SK-MEL-5 (cell line): ENCODE data around the gene SDR9C7. TPM values are rescaled to one million over a fixed set of nuclear protein-coding genes. Genes with fewer than 3 reads are reported as not detected.
"Not testable (repeated sequence)": the region's sequence is repeated elsewhere in the genome, so short reads cannot be mapped to it uniquely, and the experiment has no call there.

ENCODE experiments used
- DNase-seq: peaks from one replicate; pipeline ENCODE4 v3.0.0-alpha.2; 2016; ENCODE audit warnings: low read depth, low spot score
- in situ Hi-C: cut with HindIII; loops from 2 replicates; pipeline ENCODE4 v1.10.0; 2016; ENCODE audit warnings: low sequenced_read_pairs, high pct_unique_total_duplicates, low pct_unique_long_range_greater_than_20kb
- total RNA-seq: library from RNA; depleted of rRNA; stranded (reverse); fragments of >200 nt; shearing (Covaris generic); gene quantifications from 2 replicates; pipeline ENCODE4 v1.2.3, GENCODE V29; 2014

The SDR9C7 gene
- total RNA-seq, 1 experiment from 2014 or later, result not detected

DNA sequence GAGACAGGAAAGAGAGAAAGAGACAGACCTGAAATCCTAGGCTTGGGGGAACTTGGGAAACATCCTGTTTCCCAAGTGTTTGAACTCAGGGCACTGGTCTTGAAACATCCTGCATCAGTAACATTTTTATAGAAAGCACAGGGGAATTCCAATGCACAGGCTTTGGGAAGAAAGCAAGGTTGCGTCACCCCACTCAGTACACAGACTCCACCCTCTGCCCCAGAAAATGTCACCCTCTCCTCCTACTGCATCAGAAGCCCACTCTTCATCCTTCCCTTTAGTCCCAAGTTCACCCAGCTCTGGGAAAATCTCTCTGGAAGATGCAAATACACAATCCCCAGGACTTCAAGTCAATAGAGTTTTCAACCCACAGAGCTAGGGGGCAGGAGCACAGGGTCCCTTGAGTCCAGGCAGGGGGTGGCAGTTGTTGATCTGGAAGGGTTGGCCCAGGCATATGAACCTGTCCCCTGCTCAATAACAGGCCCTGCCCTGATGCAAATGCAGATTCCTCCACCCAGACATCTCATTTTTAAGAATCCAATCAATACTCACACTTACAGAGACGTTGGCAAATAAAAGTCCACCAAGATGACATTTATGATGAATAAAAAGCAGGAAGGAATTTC is 21.5 kb upstream of the SDR9C7 start:
- in situ Hi-C loops, result no loop called here

DNA sequence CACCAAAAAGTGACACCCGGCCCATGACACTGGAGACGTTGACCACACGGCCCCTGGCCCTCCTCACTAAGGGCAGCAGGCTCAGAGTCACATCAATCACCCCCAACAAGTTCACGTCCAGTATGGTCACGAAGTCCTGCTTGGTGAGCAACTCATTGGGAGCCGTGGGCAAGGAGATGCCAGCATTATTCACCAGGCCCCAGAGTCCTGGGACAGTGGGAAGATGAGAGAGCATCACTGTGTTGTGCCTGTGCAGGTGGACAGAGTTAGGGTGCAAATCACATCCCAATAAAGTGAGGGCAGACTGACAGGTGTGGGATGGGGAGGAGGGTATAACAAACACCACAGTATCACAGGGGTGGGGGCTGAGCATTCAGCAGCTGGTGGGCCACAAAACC is 20.7 kb upstream of the SDR9C7 start:
- in situ Hi-C loops, result no loop called here
- no peak for DNase-seq

More for the DNA sequence above, 21.5 kb upstream of the SDR9C7 start:
- DNase-seq, result no peak

DNA sequence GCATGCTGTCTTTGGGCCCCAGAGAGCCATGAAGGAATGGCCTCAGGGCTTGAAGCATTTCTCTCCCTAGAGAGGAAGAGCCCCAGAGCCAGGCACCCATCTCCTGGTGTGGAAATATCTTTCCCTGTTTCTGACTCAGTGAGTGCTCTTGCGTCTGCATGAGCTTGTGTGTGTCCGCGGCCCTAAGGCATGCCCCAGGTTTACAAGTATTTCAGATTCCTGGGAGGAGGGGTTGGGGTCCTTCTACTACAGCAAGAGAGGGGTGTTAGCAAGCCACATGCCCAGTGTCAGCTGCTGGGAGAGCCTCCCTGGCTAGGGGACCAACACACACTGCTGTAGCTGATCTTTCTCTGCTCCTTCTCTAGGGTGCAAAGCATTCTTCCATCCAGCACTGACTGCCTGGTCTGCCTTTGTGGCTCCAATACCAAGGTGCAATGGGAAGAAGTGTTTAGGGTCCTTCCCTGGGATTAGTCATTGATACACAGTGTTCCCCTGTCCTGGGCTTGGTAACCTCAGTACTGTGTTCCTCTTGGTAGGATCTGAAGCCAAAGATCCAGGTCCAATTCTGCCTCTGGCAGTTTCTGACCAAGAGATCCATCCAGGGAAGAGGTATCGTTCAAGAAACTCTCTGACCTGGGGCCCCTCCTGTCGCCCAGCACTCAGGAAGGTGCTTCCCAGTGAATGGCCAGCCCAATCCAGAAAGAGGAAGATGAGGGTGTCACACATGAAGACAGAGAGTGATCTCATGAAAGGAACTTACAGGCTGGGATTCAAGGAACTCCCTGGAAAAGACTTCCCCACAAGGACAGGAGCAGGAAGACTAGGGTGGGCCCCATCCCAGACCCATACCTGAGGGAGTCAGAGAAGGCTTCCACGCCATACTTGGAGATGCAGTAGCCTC is 20.1 kb upstream of the SDR9C7 start:
- no peak for DNase-seq
- in situ Hi-C loops, result no loop called here

DNA sequence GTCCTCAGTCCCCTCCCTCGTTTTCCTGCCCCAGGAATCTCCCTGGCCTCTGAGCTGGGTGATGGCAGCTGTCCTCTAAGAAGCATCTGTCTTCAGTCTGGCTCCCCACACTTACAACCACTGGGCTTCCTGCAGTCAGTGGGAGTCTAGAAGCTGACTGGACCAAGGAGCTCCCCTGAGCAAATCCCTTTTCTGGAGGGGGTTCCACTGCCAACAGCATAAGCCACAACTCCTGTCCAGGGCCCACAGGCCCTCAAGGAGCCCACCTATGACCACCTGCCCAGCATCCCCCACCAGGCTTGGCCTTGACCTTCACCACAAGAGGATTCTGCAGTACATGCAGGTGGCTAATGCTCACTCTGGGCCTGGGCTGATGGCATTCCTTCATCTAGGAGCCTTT is 19.1 kb upstream of the SDR9C7 start:
- no peak for DNase-seq
- in situ Hi-C loops, result no loop called here

DNA sequence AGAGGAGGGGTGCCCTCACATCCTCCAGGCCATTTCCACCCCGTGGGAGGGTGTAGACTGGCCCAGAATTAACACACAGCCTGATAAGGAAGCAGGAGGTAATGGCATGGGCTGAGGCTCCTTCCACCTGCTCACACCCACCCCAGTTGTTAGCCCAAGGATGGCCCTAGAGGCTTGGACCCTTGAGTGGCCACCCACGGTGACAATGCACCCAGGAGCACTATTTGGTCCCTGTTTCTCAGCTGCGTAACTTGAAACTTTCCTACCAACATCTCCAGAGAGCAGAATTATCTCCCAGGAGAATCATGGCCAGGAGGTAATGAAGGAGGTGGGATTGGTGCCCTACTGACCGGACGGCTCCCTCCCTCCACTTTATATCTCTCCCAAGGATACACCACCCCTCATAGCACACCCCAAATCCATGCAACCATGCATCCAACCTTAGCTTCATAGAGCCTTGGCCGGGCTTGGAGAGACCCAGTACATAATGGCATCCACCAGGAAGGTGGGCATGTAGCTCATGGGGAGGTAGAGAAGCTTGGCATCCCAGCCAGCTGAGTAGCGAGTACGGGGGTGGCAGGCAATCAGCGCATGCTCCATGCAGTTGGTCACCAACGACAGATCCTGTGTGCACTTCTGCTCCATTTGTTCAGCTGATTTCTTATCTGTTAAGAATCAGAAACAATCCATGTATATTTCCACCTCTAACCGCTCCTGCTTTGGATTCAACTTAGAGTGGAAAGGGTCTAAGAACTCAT is 17.6 kb upstream of the SDR9C7 start:
- no peak for DNase-seq
- in situ Hi-C loops, result no loop called here

DNA sequence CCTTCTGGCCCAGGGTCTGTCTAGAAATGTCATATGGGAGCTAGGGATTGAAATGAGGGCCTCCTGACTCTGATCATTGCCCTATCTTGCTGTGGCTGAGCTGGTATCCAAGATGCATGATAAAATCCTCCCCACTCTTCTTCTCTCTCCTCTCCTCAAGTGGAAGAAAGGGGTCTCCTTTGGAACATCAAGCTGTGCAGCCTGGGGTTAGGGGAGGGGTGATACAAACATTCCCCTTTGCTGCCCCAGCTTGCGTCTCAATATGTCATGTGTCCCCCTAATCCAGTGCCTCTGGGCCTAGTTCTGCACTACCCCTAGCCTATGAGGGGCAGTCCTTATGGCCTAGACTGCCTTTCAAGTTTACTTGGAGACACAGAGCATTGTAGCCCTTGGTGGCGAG is 14.7 kb upstream of the SDR9C7 start:
- no peak for DNase-seq
- in situ Hi-C loops, result no loop called here

DNA sequence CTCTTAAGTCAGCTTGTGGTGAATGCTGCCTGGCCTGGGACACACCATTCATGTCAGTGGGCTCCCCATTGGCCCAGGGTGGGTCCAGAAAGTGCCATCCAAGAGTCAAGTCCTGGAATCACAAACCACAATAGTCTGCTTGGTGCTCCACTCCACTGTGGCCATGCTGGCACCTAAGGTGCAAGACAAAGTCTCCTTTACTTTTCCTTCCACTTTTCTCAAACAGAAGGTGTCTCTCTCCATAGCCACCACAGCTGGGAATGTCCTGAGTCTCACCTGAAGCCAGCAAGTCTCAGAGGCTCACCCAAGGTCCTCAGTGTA is 14.2 kb upstream of the SDR9C7 start:
- in situ Hi-C loops, result no loop called here
- DNase-seq, result no peak

DNA sequence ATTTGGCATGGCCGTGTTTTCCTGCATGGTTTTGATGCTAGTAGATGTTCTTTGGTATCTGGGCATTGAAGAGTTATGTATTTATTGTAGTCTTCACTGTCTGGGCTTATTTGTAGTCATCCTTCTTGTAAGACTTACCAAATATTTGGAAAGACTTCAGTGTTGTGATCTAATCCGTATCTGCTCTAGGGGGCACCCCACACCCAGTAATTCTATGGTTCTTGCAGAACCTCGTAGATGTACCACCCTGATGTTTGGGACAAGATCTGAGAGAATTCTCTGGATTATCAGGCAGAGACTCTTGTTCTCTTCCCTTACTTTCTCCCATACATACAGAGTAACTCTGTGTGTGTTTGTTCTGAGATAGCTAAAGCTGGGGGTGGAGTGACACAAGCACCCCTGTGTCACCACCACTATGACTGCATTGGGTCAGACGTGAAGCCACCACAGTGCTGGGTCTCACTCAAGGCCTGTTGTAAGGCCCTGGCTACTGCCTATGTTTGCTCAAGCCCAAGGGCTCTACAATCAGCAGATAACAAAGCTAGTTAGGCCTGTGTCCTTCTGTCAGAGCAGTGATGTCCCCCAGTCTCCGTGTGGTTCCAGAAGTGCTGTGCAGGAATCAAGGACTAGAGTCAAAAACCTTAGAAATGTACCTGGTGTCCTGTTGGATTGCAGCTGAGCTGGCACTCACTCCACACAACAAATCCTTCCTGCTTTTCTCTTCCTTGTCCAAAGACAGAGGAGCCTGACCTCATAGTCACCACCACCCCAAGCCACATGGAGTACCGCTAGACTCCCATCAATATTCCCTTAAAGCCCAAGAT is 13.6 kb upstream of the SDR9C7 start:
- in situ Hi-C loops, result no loop called here
- peak; percentile 23 for DNase-seq

DNA sequence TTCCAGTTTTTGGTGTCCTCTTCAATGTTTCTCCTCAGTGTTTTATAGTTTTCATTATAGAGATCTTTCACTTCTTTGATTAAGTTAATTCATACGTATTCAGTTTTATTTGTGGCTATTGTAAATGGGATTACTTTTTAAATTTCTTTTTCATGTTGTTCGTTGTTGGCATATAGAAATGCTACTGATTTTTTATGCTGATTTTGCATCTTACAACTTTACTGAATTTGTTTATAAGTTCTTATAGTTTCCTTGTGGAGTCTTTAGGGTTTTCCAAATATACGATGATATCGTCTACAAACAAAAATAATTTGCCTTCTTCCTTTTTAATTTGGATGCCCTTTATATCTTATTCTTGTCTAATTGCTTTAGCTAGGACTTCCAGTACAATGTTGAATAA is 9.7 kb upstream of the SDR9C7 start:
- in situ Hi-C loops, result no loop called here

DNA sequence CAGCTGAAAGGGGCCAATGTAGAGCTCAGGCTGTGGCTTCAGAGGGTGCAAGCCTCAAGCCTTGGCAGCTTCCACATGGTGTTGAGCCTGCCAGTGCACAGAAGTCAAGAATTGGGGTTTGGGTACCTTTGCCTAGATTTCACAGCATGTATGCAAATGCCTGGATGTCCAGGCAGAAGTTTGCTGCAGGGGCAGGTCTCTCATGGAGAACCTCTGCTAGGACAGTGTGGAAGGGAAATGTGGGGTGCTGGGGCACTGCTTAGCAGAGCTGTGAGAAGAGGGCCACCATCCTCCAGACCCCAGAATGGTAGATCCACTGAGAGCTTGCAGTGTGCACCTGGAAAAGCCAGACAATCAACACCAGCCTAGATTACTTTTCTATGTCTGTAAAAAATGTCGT is 9.2 kb upstream of the SDR9C7 start:
- in situ Hi-C loops, DNase-seq: not testable (repeated sequence)

More for the DNA sequence above, 9.7 kb upstream of the SDR9C7 start:
- DNase-seq, result no peak

DNA sequence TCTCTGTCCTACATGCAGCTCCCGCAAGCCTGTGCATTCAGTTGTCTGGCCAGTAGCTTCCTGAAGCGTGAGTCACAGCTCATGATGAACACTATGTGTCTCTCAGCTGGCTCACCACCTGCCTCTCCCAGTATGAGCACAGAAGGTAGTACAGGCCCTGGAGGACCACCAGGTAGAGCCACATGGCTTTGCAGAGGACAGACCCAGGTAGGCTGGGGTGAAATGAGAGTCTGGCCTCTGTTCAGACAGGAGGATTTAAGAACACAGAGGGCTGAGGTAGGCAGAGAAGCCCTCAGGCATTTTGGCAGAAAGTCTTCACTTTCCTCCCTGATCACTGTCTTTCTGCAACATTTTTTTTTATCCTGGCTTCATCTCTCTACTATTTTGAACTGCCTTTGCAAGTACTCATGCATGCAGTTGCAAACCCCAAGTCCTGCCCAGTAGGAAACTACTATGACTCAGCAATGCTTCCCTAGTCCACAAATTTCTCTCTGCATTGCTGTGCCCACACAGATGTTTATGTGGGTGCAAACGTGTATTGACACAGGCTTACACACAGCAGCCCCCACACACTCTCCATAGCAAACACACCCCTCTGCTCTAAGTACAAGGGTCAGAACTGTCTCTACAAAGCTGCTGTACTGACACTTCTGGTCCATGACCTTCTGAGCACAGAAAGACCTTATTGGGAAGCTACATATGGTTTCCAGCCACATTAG is 7.2 kb upstream of the SDR9C7 start:
- in situ Hi-C loops, result no loop called here
- no peak for DNase-seq

DNA sequence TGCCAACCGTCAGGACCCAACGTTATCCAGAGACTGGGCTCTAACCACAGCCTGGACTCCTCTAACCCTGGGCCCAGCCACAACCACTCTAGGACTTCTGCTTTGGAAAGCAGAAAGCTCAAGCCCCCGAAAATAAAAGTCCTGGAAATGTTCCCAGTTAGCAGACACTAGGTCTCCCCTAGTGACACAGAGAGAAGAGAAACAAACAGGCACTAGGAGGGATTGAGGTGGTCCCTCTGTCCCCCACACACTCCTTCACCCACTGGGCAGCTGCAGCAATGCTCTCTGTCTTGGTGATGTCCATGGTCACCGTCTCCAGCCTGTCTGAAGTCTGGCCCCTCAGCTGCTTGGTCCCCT is 6.7 kb upstream of the SDR9C7 start:
- not testable (repeated sequence) for DNase-seq

DNA sequence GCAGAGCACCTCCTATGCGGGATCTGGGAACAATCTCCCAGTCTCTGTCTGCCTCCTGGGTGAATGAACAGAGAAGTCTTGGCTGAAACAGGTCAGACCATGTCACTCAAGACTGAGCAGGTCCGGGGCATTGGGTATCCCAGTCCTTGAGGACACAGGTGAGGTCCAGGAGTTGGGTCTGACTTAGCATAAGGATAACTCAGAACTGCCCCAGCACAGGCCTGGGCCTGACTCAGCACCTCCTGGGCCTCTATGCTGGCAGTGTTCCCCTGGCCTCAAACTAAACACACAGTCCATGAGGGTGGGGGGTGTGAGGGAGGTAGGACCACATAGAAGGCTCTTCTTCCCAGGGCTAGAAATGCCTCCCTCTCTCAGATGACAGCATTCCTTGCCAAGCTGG is 1.5 kb upstream of the SDR9C7 start:
- no peak for DNase-seq
- in situ Hi-C loops, result no loop called here

More for the DNA sequence above, 6.7 kb upstream of the SDR9C7 start:
- in situ Hi-C loops, result not testable (repeated sequence)

DNA sequence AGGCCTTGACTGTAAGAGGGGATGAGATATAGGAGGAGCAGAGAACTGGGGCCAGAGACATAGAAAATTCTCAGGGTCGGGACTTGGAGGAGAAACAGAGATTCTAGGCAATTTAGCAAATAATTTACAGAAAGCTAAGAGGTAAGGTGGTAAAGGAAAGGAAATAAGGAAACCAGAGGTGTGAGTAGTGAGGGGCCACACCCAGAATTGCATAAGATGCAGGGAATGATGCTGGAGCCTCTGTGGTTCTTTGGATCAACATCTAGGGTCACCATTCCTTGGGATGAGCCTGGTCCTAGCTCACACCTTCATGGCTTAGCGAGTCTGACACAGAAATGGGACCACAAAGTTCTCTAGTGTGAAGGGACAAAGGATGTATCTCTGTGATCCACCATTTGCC is 949 bp upstream of the SDR9C7 start:
- in situ Hi-C loops, result no loop called here

DNA sequence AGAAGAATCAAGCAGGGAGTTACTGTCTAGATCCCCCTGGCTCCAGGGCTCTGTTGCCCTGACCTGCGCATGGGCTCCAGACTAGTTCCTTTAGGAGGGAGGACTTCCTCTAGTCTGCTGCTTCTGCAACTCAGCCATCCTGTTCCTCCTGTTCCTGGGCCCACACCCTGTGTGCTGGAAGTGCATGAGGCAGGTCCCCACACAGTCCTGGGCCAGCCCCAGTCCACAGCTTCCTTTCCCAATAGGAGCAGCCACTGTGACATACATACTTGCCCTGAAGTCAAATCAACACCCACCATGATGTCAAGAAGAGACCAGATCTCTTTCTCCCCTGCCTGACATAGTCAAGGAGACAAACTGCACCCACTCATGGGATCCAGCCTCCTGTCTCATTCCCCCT is 1.3 kb downstream of the SDR9C7 start:
- in situ Hi-C loops, result no loop called here
- DNase-seq, result no peak

More for the DNA sequence above, 949 bp upstream of the SDR9C7 start:
- DNase-seq, result no peak

DNA sequence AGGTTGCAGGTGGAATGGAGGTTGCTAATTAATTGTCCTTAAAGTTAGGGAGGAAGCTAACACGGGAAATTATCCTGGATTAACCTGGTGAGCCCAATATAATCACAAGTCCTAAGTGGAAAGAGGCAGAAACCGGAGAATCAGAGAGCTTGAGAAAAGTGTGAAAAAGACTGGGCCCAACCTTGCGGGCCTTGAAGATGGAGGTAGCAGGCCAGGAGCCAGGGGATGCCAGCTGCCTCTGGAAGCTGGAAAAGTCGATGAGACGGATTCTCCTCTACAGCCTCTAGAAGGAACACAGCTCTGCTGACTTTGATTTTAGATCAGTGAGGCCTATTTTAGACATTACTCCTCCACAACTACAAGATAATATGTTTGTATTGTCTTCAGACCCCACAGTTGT is 2.1 kb downstream of the SDR9C7 start:
- in situ Hi-C loops, result no loop called here

DNA sequence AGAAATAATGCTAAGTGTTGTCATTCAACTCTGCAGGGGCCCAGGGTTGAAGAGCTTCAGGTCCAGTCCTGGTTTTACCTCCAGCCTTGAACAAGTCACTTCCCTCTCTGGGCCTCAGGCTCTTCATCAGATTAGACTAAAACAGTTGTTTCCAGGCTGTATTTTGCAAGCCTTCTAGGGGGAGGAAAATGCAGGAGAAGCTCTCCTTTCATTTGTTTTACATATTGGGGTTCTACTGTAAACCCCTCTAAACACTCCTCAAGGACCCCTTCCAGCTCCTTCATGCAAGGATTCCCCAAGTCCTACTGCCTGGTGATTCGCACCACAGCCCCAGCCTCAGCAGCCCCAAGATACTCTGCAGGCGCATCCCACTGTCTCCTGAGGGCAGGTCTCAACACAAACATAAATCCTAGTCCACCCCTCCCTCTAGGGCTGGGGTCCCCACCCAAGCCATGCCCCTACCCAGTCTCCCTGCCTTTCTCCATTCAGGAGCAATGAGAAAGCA is 2.7 kb downstream of the SDR9C7 start:
- in situ Hi-C loops, result no loop called here
- DNase-seq, result peak; percentile 15

More for the DNA sequence above, 2.1 kb downstream of the SDR9C7 start:
- DNase-seq, result no peak
